Stimulated activated CD4-positive, alpha-beta T cell treated with anti-CD3 and anti-CD28 coated beads, Interleukin-12 subunit alpha, Interleukin-12 subunit beta, amount 100 ng/mL, for 4 hours (primary cell): ENCODE results near the gene PHKA2.

Experiments used
- DNase-seq: peaks from one replicate; pipeline ENCODE4 v3.0.0-alpha.2; 2020

PHKA2 gene

DNA sequence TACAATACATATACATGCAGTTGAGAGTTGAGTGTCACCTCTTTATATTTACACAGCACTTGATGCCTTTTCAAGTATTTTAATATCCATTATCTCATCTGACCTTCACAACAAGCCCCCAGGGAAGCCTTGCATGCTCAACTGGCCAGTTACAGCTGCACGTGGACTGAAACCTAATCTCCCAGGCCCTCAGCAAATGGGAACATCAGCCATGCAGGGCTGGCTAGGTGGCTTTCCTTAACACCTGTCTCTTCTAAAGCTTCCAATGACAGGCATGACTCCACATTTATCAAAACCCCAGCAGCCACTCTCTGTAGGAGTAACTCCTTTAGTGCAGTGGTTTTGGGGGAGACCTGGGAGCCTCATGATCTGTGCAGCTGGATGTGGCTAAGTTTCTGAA lies 56.4 kb downstream of the PHKA2 start:
- DNase-seq = no peak

DNA sequence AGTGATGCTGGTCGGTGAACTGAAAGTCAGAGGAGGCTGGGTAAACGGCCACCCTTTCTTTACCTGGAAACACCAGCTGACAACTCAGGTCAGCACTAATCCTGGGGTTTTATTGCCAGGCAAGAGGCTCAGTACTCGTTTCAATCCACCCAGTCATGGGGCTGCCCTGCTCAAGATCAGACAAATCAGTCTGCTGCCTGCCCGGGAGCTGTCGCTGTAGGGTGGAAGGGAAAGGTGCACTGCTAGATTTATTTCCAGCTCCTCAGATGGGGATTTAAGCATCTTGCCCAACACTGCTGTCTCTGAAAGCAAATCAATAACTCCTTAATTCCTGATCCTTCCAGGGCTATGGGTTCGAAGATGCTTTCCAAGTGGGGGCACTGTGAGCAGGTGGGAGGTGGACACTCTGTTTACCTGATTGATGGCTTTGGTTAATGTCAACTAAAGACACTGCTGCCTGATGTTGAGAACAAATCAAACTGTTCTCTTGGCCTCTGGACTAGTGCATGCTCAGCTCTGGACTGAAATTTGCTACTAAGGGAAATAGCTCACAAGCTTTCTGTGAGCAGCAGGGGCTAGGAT lies 59.3 kb downstream of the PHKA2 start:
- no peak for DNase-seq

DNA sequence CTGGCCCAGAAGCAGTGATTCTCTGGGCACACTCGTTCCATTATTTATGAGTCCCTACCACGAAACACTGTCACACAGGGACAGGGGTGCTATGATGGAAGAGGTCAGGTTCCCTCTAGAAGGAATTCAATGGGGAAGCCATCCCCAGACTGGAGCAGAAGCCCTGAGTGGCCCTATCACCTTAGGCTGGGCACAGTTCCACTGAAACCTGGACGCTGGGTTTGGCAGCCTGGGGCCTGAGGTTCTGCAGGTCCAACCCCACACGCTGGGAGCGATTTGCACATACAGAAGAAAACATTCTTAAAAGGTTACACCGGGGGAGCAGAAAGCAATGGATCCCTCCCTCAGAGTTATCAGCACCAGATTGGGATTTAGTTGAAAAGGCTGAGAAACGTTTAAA lies 63.3 kb downstream of the PHKA2 start:
- DNase-seq = no peak

DNA sequence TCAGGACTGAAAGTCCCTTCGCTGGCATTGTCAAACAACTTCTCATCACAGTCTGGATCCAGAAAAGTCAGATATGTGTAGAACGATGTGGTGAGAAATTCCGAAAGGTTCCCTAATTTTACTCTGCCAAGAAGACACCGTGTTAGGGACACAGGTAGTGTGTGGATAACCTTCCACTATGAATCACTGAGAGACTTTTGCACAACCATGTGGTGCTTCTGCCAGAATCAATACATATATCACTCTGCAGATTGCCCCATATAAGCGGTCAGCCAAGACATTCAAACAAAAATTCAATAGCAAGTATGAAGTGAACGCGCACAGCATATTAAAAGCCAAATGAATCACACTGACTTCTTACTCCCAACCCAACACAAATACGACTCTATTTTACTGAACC lies 63.8 kb downstream of the PHKA2 start:
- DNase-seq = no peak

DNA sequence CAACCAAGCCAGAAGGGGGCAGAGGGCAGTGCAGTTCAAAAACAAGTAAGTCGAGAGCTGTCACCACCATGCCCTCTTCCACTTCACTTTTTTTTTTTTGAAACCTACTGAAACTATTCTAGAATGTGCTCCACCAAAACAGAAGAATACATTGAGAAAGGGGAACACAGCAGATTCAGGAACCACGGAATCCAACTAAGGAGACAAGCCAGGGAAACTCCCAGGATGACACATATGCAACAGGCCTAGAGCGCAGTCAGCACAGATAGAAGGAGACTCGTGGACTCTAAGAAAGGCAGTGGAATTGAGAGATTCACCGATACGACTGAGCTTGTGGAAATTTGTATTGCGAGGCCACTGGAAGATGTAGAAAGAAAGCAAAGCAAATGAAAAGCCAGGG lies 66.1 kb downstream of the PHKA2 start:
- no peak for DNase-seq

DNA sequence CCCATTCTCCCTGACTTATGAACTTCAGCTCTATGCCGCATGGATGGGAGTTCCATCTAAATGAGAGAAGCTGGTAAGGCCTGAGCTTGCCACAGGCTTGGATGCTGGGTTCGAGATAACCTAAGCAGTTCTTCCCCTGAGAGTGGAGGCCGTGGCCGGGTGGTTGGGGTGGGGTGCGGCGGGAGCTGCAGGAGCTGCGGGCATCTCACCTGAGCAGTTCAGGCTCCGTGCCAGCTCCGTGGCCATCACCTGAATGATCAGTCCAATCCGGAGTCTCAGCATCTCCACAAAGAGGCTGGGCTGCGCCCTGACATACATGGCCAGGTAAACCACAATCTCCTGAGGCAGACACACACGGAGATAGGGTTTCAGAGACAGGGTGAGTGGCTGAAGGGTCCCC lies 77.6 kb downstream of the PHKA2 start:
- no peak for DNase-seq

DNA sequence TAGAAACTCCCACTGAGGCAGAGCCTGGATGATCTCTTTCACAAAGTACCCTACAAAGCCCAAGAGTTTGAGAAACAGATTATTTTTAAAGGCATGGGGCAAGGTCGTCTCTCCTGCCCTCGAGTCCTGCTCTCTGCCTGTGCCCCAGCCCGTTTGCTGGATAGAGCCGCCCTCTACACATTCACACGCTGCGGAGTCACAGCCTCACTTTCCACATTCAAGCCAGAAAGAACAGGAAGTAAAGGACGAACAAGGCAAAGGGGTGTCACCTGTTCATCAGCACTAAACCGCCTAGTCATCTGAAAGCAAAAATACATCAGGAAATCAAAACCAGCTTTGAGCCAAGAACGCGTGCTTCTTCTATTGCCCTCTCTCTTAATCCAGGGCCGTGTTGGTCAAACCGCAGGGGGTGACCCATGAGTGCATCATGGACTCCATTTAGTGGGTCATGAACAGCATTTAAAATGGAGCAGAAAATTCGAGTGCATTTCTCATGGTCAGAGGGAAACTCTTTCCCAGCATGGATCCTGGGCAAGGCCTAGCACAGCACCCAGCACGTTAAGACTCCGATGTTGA lies 83.4 kb downstream of the PHKA2 start:
- DNase-seq = no peak

DNA sequence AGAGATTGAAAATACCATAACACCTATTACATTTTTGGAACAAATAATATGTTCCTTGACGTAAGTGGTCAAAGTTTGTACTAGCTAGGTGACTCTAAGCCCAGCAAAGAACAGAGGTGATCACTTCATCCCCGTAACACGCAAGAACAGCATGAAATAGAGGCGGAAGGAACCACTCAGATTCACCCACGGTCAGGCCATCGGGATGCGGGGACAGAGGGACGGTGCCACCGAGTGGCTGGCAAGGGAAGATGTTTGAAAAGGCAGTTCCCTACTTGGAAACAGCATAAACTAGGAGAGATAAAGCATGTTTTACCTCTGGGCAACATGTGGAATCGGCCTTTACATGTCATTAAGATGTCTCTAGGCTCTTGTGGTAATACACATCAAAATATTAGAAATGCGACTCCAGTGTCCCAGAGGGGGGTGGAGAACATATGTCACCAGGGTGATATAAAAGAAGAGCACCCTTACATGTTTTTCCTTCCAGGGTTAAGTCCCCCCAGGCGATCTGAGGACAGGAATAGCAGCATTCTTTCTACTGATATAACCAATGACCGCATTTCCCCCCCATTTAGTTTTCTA lies 84.0 kb downstream of the PHKA2 start:
- DNase-seq = no peak

DNA sequence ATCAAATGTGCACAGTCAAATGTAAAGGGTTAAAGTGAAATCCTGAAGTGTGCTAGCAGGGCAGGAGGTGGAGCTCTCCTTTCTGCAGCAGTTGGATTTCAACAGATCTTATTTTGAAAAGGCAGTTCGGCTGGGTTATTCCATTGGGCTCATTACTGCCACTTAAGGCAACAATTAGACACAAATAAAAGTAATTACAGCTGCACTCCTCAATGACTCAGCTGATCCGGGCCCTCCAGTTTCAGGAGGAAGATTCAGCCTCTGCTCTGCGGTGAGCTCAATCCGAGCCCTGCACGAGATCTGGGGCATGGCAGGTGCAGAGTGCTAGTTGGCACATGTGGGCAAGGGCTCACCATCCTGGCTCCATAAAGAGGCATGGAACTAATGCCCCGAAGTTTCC lies 85.4 kb downstream of the PHKA2 start:
- no peak for DNase-seq

DNA sequence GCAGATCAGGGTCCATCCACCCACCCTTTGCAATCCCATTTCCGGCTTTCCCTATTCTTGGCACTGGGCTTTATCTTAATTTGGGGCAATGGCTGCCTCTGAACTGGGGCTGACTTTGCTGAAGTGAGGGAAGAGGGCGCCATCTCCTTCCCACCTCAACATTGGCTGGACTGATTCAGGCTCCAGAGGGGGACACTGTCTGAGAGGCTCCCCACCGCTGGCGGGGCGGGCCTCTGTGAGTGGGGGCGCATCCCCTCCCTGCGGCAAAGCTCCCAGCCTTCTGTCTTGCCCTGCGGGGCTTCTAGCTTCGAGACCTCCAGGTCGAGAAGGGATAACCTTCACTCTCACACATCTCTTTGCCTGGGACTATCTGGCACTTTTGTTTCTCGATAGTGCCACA lies 85.8 kb downstream of the PHKA2 start:
- no peak for DNase-seq

DNA sequence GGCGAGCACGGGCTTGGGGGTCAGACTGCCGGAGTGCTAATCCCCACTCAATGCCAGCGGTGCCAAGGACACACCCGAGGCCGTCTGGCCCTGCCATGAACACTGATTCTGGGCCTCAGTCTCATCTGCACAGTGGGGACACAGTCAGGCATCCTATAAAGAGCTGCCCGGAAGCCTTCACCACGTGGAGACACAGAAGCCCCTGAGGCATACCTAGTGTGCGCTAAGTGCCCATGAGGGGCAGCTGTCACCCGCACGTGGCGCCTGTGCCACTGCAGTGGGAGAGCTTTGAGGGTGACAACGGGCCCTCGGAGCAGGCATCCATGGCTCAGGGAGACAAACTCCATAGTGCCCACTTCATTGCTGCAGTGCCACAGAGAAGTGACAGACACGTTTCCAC lies 86.3 kb downstream of the PHKA2 start:
- no peak for DNase-seq

DNA sequence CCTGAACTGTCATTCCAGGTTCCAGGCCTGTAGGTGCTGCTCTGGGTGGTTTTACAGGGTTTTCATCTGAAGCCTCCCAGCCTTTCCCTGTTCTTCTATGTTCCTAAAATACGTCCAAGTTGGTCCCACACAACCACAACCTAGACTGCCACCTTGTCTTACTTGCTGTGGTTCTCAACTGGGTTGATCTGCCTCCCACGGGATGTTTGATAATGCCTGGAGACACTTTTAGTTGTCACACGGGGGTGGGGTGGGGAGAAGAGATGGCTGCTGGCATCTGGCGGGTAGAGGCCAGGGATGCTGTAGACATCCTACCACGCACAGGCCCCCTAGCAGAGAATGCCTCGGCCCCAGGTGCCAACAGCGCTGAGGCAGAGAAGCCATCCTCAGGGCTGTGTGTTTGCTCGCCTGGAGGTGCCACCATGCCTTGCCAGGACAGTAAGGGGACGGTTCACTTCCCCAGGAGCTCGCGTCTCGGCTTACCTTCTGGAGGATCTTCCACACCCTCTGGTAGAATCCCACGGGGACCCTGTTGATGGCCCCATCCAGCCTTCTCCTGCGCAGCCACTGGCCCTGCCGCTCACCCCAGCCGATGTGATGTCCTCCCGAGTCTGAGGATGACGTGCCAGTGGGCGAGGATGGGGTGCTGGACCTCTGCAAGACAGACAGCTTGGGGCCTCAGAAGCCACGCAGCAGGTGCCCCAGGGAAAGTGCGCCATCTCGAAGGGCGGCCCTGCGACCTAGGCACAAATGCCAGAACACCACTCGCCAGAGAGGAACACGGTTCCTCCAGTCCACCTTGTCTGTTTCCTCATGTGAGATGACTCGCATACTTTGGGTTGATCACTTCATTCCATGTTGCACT lies 87.0 kb downstream of the PHKA2 start:
- no peak for DNase-seq

DNA sequence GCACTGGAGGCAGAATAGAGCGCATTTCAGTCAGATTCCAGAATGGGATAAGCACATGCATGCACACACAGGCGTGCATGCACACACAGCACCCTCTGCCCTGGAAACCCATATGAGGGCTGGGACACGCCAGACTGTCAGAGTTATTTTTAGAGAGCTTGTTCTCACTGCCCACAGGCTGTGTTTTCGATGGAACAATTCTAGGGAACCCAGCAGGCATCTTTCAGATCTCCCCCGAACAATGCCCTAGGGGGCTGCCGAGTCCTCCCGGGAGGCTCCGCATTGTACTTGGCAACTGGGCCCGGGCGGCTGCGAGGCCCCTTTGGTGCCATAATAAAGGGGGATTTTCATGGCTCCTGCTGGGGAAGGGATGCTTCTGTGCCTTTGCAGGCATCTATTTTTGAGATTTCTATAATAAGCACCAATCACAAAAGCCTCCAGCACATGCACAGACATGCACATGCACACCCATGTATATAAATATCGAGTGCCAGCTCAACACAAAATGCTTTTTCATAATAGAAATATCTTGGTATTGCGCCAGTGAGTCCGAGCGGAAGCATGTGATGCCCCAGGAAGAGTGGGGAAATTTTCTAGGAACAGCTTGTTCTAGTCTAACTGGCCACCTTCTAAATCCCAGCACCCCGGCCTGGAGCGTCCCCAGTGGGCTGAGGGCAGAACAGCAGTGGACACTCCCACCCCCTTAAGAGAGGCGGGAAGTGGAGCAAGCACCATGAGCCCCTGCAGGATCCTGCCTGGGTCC lies 88.5 kb downstream of the PHKA2 start:
- no peak for DNase-seq

DNA sequence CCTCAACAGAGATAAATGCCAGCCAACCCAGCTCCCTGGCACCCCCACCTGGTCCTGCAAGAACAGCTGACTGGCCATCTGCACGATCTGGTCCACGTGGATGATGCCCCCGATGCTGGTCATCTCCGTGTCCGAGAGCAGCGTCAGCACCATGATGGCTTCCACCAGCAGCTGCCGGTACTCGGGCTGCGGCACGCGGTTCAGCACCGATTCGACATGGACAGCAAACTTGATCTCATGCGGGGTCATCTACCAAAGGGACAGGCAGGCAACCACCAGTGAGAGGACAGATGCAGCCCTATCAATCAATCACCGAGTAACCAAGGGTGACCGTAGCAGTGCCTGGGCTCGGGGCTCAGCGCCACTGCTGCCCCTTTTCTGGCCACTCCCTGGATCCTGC lies 89.8 kb downstream of the PHKA2 start:
- no peak for DNase-seq

DNA sequence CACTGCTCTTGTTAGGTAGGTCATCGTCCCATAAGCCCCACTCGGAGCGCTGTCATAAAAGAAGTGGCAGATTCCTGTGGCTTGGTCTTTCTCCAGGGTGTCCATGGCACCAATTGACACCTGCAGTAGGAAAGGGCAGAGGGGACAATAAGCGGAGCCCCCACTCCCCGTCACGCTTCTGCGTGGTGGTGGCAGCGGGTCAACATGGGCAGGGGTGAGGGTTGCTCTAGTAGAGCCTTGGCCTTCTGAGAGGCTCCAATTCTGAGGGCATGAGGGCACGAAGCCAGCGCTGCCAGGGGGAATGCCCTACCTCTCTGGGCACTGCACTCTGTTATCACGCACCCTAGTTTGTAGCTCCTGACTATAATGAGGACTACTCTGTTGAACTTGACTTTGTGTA lies 90.4 kb downstream of the PHKA2 start:
- no peak for DNase-seq

DNA sequence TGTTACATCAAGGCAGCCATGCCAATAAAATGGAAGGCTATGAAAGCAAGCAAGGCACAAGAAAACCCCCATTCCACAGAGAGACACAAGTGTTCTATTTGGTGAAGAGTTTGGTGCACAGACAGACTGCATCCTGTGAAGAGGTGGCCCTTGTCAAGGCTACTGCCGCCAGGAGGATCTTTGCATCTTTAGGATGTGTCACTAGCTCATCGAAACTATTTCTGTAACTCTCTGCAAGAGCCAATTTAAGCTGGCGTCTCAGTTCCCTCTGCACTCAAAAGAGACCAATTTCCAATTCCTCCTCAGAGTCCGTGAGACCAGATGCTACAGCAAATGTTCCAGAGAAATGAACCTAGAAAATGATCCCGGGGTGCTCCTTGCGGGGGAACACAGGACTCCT lies 91.0 kb downstream of the PHKA2 start:
- DNase-seq = no peak

DNA sequence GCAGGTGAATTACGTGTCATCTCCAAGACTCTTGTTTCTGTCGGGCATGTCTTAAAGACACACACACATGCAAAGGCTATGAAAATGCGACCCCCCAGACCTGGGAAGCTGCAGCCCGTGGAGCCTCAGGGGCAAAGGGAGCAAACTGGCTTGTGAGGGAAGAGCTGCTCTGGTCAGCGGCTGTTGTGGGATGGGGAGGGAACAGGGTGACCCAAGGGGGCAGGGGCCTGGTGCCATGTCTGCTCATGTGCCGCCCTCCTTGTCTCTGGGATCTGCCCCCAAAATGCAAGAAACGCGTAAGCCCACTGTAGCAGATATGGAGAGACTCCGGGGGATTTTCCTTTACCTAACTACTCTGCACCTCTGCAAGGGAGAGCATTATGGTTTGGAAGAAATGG lies 92.4 kb downstream of the PHKA2 start:
- DNase-seq = no peak

DNA sequence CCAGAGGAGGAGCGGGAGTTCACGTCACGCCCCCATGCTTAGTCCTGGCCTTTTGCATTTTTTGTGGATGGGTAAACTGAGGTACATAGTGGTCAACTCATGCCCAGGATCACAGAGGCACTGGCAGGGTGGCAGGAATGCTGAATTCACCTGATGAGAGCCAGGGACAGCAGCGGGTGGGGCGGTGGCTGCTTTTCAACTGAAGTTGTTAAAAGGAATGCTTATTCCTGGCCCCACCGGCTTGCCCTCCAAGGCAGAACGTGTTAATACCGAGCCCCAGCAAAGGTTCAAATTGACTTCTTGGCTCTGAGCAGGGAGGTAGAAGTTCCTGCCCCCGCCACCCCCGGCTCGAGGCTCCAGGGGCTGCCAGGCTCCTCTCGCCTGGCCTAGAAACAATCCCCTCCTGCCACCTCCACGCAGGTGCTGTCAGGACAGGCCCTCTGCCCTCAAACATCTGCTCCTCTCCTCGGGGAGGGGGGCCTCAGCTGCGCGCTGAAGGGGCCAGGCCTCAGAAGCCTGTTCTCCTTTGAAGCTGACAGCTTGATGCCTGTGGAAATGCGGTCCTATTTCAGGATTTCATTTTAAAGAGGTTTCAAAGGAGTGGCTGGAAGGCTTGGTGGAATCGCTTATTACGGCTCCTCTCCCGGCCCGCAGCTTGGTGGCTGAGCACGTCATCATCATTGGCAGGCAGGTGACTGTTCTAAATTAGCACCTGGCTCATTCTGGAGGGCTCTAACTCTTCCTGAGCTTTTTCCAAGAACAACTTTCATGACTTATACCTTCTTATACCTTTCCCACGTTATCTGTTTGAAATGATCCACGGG lies 93.0 kb downstream of the PHKA2 start:
- no peak for DNase-seq

DNA sequence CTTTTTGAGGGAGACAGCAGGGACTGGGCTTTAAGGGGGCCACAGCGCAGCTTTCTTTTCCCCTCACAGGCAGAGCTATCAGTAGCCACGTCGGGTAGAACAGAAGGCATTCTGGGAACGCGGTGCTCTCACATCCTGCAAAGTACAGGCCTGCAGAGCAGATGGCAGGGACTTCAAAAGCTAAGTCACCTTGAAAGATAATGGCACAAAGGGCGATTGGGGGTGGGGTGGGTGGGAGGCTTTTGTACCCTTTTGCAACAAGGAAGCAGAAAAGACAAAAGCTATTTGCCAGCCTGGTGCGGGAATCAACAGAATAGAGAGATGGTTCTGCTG lies 93.9 kb downstream of the PHKA2 start:
- DNase-seq = no peak

DNA sequence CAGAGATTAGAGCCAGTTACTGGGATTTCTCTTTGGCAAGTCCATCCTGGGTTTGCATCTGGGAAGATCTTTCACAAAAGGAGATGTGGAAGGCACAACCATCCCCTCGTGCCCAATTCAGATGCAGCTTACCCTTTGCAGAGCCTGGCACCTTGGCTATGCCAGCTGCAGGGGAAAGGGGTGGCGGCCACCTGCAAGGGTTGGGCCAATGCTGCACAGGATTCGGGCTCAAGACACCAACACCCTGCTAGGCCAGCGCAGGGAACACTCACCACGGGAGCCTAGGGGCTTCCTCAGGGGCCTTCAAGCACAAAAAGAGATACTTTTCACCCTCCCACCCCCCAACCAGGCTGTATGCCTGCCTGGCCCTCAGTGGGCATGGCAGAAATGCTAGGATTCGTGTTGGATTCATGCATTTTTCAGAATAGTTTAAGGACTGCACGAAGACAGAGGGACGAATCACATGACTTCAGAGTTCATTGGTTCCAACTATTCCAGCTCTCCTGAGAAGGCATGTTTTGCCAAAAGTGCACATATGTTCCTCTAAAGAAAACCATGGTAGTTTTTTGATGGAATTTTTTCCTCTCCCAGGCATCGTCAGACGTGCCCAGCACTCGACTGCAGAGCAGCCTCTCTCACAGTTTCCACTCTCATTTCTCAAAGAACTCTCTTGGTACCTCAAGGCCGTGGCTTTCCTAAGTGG lies 94.4 kb downstream of the PHKA2 start:
- no peak for DNase-seq

DNA sequence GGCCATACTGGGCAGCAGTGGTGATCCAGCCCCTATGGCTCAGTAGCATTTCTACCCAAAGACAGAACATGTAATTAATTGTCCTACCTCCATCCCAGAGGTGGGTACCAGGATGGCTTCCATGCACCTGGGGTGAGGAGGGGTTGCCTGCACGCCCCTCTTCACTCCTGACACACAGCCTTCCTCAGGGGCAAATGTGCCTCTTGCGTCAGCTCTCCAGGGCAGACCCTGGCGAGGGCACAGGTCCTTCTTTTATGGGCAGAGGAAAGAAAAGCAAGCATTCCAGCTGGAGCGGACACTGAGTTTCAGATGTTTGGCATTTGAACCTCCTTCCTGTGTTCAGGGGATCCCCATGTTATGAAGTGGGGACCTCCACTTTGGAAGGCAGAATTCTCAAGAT lies 95.6 kb downstream of the PHKA2 start:
- no peak for DNase-seq

DNA sequence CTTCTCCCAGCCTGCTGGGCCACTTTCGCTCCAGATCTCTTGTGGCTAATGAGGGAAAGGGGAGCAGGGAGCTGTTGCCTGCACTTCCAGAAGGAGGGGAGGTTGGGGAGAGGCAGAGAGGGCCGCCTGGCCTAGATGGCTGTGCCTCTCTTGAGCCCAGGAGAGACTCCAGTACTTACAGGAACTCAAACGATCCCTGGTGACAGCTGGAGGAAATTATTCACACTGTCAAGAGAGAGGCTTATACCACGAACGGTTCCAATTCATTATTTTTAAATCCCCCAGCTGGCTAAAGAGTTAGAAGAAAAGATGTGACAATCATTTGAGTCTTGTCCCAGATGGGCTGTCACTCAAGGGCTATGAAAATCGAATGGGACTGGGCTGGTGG lies 96.1 kb downstream of the PHKA2 start:
- no peak for DNase-seq
